SKM-1 (cell line): ENCODE results near the gene SLC6A13.
"Not testable (repeated sequence)": the region's sequence is repeated elsewhere in the genome, so short reads cannot be mapped to it uniquely, and the experiment has no call there.

Experiments used
- DNase-seq: peaks from one replicate; lab custom pipeline; 2025; ENCODE audit not compliant: unreplicated experiment; lab: John Stamatoyannopoulos, UW

The SLC6A13 gene

DNA sequence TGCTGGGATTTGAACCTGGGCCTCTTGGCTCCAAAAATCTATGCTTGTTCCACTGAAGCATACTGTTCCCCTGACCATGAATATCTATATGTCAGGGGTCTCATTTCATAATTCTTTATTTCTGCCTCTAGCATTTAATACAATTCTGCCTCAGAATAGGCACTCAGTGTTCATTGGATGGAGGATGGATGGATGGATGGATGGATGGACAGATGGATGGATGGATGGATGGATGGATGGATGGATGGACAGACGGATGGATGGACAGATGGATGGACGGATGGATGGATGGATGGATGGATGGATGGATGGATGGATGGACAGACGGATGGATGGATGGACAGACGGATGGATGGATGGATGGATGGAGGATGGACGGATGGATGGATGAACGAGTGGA, 45.6 kb downstream of the SLC6A13 start:
- DNase-seq: not testable (repeated sequence)

DNA sequence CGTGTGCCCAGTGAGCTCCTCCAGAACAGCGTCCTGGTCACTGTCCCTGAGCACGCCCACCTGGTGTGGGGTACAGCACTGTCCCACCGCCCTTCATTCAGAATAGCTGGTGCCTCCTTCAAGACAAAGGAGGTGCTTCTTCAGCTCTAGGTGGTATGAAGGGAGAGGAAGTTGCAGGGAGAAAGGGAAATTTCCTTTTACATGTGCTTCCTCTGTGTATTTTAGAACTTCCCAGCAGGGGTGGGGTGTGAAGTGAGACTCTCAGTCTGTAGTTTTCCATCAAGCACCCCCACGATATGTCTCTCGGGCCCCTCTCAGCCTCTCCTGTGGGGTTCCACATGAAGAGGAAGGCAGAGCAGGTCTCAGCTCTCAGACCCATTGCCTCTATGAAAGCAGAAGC, 47.5 kb downstream of the SLC6A13 start:
- DNase-seq: no peak

DNA sequence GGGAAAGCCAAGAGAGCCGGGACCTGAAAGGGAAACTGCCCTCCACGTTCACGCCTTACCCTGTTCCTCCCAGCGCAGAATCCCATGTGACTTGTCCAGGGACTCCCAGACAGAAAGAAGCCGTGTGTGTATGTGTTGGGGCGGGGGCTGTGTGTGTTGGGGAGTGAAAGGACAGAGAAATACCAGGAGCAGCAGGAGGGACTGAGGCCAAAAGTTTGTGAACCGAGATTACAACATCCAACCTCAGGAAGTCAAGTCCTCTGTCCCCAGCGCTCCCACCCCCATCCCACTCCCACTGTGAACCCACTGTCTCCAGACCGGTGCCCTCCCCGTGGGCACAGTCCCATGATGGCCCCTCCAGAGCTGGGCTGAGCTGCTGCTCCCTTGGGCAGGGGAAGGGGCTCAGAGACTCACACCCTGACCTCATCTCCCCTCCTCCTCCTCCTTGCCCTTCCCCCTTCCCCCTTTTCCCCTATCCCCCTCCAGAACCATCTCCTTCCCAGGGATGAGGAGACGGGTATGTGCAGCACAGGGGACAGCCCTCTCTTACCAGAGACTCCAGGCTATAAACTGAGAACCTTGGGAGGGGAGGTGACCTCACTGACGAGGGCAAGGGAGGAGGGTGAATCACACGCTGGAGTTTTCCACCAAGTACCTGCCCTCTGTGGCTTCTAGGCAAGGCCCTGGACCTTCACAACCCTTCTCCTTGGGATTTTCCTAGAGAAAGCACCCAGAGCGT, 48.5 kb downstream of the SLC6A13 start, which contains the start of gene SLC6A12:
TSS of gene SLC6A12 (minus strand) at position 155 of the 739 bp plus-strand sequence. CDS start 4,171 bp downstream, outside the sequence.
- DNase-seq: no peak

DNA sequence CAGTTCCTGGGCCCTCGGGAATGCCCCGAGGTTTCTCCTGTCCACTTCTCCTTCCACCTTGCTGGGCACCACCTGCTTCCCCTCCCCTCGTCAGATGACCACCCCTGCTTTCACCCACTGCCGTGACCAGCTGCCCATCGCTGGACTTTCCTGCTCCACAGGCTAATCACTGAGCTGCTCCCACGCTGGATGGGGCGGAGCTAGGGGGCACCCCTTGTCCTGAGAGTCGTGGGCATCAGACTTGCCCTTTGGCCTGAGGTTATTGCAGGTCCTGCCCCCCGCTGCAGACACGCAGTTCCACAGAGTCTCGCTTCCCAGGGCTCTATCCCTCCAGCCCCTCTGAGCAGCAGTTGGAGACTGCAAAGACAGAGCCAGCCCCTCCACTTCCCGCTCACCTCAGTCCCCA, 49.1 kb downstream of the SLC6A13 start:
- no peak for DNase-seq

DNA sequence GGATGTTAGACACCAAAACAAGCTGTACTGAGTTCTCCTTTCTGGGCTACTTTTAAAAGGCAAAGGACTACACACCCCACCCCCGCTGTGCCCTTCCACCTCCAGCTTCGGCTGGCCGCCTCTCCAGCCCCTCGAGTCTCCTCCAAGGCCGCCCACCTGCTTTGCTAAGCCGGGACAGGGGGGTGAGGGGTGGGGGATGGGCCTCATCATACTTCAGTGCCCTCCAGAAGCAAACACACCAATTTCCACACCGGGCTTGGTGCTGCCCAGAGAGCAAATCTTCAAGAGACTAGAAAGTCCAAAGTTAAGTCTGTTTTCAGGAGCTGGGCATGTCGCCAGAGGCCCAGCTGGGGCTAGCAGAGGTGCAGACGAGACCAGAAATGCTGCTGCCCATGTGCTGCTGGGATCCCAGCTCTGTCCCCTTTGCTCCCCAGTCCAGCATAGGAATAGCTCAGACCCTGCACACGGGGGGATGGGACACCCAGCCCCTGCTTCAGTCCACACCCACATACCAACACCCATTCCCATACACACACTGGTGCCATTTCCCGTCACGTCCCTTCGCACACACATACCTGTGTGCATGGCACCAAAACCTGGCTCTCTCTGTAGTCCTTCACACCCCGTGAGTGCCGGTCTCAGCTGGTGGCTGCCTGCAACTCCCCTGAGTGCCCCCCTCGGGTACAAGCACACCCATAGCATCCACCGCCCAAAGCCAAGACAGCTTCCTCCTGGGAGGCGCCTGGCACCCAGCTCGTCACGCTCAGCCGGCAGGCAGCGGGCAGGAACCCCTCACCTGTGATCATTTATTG, 49.7 kb downstream of the SLC6A13 start:
- no peak for DNase-seq

DNA sequence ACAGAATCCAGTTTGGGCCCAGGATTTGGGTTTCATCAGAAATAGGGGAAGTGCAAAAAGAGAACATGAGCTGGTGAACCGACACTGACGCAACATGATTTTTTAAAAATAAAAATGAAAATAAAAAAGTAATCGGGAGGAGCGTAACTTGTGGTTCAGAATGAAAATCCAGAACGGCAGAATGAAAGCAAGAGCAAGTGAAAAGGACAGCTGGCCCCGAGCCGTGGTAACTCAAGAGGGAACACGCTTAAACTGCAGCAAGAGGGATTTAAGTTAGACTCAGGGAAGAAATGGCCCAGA, 50.3 kb downstream of the SLC6A13 start:
- peak; percentile 11 for DNase-seq

DNA sequence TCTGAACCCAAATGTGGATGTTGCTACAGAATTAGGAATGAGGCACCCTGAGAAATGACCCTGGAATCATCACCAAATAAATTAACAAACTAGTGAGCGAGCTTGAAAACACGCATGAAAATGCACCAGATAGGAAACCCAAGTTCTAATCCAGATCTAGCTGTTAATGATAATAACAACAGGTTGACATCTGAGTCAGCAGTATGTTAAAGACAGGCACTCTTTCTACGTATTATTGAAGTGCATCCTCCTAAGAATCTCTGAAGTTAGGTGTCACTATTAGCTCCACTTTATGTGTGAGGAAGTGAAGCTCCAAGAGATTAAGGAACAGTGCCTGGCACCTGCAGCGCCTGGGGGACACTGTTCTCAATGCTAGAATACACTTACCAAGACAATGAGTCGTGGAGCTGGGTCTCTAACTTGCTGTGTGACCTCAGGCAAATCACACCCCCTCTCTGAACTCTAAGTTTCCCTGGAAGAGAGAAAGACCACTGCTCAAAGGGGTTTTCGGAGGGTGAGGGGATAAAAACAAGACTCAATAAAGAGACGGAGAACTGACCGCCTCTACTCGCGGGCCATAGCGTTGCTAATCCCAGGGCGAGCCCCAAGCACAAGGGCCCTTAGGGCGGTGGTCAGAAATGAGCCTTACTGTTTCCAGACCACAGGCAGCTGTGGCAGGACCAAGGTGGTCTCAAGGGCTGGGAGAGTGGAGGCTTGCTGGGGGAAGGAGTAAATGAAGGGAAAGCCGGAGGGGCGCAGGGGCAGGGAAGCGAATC, 50.8 kb downstream of the SLC6A13 start:
- DNase-seq: no peak

DNA sequence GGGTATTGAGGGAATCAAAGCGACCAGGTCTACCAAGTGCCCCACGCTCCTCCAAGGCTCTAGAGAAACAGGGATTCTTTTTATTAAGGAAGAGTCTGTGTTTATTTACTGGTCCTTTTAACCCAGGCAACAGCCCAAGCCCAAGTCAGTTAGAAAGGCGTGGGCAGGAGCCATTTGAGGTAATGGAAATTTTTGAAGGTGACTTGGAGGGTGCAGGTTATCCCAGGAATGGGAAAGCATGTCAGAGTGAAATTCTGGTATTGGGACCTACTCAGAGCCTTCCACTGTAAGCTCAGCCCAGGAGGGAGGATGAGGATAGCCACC, 51.5 kb downstream of the SLC6A13 start:
- DNase-seq: no peak

DNA sequence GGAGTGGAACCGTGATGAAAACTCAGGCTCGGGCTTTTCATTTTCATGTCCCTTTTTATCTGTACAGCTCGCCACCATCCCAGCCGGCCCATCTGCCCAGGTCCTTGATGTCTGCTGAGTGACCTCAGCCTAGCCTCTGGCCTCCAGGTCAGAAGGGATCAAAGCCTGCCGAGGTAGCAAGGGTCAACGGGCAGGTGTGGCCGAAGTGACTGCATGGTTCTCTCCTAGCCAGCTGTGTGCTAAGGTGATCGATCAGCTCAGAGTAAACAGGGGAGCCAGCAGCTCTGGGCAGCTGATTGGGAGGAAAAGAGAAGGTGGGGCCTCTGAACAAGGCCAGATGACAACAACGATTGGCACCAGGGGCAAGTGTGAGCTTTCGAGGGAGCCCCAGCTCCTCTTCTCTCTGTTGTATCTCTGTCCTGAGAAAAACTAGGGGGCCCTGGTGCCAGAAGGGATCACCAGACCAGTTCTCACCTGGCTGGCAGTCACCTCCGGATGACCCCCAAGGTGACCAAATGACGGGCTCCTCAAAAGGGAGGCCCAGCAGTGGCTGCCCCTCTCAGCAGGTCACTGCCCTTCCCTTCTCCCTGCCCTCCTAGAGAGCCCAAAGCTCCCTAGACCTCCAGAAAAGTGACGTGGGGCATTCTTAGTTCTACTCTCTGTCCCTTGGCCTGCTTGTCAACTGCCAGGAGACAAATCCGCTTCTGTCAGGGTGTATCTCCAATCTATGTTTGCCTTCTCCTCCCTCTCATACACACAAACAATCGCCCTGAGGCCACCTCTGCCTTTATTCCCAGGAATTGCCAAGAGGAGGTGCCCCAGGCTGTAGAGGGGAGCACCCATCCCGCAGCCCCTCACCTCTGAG, 52.1 kb downstream of the SLC6A13 start:
- no peak for DNase-seq

DNA sequence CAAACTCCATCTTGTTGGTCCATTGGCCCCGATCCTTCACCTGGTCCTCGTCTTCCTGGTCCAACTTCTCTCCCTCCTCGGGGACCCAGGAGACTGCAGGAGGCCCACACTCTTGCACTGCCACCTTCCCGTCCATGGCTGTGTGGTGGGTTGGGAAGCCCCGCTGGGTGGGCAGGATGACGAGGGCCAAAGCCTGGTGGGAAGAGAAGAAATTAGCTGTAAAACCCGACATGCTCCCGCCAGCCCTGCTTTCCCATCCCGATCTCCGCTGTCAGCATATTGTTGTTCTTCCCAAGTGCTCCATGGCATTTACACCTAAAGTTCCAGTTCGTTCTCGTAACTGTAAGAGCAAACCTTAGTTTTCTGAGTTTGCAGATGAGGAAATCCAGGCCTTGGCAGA, 52.8 kb downstream of the SLC6A13 start:
- DNase-seq: no peak

DNA sequence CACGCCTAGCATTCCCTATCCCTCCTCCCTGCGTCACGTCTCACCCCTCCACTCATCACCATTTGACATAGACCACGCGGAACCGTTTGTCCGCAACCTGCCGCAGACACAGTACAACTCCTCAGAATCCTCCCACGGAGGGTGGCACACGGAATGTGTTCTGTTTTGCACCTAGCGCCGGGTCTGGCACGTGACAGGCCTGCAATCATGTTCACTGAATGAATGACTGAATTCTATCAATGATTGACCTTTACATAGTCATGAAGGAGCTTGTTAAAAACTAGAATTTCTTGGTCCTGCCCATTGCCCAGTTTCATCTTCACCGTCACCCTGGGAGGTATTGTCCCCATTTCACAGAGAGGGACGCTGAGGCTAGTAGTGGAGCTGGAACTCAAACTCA, 53.4 kb downstream of the SLC6A13 start:
- no peak for DNase-seq

DNA sequence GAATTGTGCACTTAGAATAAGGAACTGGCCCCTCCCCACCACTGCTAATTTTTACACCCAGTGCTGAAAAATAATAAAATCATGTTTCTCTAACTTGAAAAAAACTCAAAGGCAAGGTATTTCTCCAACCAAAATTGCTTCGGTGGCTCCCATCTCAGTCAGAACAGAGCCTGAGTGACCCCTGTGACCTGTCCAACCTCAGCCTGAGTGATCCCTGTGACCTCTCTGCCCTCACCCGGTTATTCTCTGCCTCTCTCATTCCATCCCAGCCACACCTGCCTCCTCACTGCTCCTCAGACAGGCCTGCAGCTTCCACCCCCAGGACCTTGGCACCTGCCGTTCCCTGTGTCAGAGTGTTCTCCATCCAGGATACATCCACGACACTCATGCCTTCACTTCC, 53.8 kb downstream of the SLC6A13 start:
- no peak for DNase-seq

DNA sequence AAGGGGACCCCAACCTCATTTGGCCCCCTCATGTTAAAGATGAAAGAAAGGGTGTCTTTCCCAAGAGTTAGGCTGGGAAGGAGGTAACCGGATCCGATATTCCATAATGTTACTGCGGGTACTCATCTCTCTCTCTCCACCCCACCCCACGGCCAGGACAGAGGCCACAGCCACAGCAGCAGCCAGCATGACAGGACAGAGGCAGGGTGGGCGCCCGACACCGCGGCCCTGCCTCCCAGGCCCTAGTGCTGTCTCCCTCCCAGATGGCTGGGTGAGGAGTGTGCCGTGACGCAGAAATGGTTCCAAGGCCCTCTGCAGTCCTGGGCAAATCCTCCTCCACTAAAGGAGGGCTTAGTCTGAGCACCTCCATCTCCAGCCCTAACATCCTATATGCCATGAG, 54.8 kb downstream of the SLC6A13 start:
- no peak for DNase-seq

DNA sequence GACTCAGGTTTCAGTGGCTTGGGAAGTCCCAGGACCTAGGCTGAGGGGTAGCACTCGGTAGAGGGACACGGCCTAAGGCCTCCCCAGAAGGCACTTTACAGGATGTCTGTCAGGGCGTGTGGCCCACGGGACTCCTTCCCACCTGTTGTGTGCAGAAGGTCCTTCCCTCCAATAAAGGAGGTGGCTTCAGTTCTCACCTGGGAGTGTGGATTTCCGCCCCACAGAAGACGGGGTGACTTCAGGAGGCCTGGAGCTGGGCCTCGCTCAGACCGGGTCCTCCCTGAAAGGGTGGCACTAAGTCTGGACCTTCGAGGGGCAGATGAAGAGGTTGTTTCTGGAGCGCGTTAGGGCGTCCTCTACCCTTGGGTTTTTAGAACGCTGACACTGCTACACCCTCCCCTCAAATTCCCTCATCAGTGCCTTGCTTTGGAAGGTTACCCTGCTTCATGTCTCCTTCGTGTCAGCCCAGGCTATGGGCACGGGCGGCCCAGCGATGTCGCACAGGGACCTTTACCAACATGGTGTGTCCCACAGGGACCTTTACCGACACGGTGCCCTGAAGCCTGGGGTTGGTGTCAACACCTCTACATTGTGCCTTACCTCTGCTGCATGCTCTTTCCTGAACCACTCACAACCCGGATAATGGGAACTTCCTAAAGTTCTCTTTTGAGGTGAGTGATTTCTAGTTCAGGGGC, 55.7 kb downstream of the SLC6A13 start:
- no peak for DNase-seq

DNA sequence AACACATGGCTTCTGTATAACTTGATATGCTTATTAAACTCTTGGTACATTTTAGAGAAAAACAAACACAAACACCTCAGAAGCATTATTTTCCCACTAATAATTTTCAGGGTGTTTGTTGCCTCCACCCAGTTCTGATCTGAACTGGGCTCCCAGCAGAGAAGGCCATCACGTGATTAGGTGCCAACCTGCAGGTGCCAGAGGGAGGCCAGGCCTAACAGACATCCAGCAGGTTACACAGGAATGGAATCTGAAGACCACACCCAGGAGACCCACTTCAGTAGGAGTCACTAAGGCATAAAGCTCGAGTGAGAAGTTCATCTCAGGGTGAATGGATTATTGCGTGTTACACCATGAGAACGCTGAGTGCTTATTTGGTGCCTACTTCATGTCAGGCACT, 57.6 kb downstream of the SLC6A13 start:
- no peak for DNase-seq

DNA sequence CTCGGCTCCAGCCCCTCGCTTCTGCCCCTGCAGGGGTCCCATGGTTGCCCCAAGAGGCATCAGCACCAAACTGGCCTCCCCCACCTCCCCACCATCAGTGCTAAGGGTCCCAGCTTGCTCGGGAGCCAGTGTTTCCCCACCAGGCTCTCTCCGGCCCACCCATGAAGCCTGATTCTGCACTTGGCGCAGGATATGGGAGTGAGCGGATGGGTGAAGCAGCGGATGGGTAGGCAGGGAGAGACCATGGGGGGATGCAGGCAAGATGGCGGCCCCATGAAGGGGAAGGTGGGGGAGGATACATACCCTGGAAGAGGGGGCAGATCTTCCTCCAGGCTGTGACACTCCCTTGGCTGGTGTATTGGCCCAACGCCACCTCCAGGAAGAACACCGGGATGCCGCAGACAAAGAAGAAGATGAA, 58.4 kb downstream of the SLC6A13 start:
- DNase-seq: no peak

DNA sequence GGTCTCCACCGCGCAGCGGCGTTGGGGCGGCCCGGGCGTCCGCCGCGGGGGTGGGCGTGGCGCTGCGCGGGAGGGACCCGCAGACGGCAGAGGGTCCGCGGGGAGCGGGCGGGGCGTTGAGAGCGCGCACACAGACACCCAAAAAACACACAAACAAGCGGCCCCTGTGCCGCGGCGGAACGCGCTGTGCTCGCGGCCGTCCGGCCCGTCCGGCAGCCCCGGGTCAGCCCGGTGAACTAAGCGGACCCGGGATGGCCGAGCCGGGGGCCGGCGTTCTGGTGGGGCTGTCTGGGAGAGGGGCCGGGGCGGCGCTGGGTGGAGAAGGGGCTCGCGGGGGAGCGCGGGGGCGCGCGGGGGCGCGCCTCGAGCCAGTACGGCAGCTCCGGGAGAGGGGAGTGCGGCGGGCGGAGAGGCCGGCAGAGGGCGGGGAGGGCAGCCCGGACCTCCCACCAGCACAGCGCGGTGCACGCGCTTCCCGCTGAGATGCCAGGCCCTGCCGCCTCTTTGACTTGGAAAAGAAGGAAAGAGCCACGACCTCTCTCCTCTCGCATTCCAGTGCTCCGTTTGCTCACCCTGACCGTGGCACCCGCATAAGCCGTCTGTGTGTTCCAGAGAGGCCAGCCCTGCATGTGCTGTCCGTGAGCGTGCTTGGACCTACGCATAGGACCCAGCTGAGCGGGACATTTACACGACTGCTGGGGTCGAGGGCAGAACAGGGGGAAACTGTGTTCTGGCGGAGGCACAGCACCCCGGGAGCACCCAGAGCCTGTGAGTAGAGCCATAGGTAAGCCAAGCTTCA, 59.0 kb downstream of the SLC6A13 start:
- no peak for DNase-seq

DNA sequence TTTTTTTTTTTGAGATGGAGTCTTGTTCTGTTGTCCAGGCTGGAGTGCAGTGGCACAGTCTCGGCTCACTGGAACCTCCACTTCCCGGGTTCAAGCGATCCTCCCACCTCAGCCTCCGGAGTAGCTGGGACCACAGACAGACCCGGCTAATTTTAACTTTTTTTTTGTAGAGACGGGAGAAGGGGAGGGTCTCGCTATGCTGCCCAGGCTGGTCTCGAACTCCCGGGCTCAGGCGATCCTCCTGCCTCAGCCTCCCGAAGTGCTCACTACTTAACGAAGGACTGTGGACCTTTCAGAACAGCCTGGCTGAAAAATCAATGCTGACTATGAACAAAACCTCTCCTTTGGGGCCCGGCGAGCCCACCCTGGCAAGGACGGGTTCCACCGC, 59.6 kb downstream of the SLC6A13 start:
- no peak for DNase-seq

DNA sequence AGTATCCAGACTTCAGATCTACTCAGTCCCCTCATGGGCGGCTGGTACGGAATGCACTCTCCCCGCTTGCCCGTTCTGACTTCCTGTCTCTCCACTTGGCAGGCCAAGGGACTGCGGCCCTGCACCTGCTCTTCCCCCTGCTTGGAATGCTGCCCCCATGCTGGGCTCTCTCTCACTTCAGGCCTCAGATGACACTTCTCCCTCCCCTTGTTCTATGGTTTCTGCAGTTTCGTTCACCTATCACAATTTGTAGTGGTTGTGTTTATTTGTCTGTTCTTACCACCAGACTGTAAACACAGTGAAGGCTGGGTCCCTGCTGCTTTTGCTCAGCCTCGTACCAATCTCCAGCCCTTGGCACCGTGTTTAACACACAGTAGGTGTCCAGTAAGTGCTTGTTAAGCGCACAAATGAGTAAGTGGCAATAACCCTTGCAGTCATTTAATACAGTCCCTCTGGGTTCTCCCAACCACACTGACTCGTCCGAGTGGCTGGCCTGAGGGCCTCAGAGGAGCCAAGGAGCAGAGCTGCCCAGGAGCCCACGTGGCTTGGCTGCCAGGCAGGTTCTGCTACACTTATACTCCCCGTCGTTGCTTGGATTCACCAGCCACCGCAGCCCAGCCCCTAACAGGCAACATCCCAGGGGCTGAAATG, 60.4 kb downstream of the SLC6A13 start:
- no peak for DNase-seq
